HG02943 (cell line): ENCODE measurements around the gene ANKHD1.
A peak's percentile ranks its signal among the peaks of the same experiment; 100 is the strongest.

Experiments used
- ATAC-seq: cut with Tn5 transposase; IDR thresholded peaks from one replicate; pipeline ENCODE4 v1.9.1; 2021; ENCODE audit warnings: mild to moderate bottlenecking, low read depth, moderate library complexity; ENCODE audit not compliant: unreplicated experiment

The ANKHD1 gene

DNA sequence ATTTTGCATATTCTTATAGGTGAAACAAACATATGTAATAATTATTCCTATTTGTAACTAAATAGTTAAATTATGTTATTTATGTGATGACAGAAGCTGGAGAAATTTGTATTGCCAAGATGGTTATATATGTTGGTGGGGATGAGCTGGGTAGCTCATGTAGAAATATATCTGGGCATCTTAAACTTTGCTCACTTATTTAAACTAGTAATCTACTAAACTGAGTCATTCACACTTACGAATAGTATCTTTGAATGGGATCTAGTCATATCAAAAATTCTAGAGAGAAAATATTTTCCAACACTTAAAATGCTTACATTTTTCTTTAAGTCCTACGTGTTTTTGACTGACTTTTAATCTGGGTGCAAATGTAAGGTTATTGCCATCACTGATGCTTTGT, 101.2 kb downstream of the ANKHD1 start:
- ATAC-seq: no peak

DNA sequence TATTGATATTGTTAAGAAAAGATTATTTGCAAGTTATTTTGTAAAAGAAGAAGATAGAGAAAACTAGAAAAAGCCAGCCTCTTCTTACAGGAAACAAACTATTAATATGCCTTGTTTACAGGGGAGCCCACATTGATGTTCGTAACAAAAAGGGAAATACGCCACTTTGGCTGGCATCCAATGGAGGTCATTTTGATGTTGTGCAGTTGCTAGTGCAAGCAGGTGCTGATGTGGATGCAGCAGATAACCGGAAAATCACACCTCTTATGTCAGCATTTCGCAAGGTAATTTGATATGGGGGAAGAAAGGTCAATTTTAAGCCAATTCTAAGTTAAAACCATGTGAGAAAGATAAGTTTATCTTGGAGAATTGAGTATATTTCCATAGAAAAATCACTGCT, 108.3 kb downstream of the ANKHD1 start:
- ATAC-seq: no peak

DNA sequence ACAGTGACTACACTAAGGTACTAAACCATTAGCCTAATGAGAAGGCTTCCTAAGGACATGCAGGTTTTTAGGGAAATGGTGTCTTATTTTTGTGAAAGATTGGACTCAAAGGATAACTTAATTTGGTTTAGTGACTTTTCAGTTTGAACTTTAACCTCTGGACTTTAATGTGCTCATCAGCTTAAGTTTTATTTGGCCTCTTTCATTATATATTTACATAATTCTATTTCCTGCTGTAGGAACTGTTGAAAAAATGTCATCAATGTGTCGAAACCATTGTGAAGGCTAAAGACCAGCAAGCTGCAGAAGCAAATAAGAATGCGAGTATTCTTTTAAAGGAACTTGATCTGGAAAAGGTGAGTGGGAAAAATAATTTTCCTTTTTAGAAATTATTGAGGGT, 111.5 kb downstream of the ANKHD1 start:
- ATAC-seq: no peak

DNA sequence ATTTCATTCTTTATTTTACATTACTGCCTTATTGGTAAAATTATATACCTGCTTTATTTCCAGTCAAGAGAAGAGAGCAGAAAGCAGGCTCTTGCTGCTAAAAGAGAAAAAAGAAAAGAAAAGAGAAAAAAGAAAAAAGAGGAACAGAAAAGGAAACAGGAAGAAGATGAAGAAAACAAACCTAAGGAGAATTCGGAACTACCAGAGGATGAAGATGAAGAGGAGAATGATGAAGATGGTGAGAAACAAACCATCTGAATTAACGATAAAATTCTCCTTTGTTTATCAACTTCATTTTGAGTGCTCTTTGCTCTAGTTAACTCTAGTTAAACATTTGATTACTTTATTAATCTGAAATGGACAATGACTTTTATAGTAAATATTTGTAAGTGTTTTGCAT, 122.4 kb downstream of the ANKHD1 start:
- no peak for ATAC-seq

DNA sequence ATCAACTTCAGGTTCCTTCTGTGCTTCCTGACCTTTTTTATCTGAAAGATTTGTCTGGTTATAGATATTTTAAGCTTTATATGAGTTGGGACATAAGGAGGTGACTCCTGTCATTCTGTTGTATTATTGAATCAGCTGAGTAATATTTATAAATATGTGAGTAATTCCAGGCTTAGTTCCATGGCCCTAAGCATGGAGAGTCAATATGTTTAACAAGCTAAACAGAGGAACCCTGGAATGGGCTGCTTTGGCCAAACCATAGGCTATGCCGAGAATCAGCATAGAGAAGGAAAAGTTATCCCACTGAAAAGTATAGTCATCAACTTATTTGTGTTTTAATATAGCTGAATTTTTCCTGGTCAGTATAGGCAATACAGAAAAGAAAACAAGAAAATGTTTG, 138.6 kb downstream of the ANKHD1 start:
- no peak for ATAC-seq

DNA sequence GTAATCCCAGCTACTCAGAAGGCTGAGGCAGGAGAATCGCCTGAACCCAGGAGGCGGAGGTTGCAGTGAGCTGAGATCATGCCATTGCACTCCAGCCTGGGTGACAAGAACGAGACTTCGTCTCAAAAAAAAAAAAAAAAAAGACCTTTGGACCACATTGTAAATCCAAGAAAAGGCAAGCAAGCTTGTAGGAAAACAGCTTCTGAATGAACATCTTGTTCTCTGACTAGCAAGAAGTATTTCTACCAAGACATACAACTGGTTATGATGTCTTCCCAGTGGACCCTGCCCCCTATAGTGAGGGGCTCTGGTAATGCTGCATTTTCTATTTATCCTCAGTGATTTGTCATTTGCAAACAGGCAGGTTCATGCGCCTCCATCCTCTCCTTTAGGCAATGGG, 141.3 kb downstream of the ANKHD1 start:
- ATAC-seq: no peak

DNA sequence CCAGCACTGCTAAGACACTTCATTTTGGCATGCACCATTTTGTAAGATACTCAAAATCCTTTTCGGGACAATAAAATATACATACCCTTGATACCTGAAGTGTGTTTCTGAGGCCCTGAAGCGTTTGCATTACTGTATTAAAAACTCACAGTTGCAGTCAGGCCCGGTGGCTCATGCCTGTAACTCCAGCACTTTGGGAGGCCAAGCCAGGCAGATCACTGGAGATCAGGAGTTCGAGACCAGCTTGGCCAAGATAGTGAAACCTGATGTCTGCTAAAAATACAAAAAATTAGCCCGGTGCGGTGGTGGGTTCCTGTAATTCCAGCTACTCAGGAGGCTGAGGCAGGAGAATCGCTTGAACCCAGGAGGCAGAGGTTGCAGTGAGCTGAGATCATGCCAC, 143.4 kb downstream of the ANKHD1 start:
- ATAC-seq: no peak

DNA sequence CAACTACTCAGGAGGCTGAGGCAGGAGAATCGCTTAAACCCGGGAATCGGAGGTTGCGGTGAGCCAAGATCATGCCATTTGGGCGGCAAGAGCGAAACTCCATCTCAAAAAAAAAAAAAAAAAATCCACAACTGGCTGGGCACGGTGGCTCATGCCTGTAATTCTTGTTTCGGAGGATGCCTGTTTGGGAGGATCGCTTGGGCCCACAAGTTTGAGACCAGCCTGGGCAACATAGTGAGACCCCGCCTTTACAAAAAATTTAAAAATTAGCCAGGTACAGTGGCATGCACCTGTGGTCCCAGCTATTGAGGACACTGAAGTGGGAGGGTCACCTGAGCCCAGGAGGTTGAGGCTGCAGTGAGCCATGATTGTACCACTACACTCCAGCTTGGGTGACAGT, 144.0 kb downstream of the ANKHD1 start:
- ATAC-seq: no peak

DNA sequence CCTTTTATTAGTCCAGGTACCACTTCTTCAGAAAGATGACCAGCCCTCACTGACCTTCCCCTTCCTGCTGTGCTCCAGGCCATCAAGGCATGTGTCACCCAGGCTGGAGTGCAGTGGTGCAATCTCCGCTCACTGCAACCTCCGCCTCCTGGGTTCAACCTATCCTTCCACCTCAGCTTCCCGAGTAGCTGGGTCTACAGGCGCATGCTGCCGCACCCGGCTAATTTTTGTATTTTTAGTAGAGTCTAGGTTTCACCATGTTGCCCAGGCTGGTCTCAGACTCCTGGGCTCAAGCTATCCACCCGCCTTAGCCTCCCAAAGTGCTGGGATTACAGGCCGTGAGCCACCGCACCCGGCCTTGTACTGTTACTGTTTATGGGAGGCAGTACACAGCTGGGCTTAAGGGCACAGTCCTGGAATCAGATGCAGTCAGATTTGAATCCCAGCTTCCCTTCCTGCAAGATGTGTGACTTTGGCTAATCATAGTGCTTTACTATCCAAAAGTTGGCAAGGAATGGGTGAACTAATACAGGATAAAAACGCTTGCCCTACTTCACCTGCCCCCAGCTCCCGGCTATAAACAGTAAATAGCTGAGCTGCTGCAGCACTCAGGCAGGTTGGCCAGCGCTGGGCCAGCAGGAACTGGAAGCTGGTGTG, 145.3 kb downstream of the ANKHD1 start:
- ATAC-seq: no peak

DNA sequence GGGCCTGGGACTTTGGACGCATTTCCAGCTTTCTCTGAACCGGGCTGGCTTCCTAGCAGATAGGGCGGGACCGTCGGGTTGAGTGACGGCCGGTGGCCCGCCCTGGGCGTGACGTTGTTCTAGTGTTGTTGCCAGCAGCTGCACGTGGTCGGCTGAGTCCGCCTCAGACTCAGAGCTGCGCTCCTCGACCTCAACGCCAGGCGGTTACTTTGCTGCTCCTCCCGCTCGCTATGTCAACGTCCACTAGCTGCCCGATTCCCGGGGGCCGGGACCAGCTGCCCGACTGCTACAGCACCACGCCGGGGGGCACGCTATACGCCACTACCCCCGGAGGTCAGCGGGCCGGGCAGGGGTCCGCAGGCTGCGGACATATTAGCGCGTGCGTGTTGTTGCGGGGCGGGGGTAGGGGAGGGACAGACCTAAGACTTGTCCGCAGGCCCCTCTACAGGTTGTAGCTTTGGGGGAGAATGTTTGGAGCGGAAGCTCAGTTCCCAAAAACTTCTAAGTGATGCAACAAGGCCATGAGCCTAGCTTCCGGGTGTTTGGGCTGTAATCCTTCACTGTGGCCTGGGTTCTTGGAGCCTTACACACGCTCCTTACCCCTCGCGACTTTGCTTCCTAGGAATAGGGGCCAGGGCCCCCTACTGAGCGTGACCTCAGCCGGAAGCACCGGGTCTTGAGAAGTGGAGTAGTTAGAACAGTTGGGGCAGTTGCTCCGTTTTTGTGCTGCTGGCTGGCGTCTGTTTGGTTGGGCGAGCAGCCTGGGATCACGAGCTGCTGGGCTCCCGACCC, 146.1 kb downstream of the ANKHD1 start, which contains the start of gene EIF4EBP3:
TSS of gene EIF4EBP3 (plus strand) at position 155 of the 792 bp plus-strand sequence. CDS start at position 231, 76 bp downstream.
- peak; percentile 96 for ATAC-seq

DNA sequence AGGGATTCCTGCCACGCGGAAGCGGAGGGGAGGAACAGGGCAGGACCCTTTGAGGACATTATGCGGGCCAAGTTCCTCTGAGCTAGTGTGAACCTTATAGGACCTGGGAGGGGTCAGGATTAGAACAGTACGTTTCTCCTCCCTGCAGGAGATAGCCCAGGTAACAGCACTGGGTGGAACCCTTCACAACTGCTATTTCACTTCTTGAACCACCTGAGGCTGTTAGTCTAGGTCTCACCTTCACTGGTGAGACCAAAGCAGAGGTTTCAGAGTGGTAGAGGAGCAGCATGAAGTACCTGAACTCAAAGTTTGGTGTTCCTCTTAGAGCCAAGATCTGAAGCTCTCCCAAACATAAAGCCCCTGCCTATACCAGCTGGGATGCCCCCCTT, 146.7 kb downstream of the ANKHD1 start:
- ATAC-seq: no peak

DNA sequence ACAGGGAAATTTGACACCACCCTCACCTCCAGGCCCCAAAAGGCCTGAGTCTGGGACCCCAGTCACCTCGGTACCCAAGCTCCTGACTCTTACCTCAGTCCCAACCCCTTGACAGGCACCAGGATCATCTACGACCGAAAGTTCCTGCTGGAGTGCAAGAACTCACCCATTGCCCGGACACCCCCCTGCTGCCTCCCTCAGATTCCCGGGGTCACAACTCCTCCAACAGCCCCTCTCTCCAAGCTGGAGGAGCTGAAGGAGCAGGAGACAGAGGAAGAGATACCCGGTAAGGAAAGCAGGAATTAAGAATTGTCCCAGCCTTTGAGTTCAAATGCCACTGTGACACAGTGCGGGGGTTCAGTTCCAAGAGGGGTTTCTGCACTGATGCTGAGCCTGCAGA, 147.2 kb downstream of the ANKHD1 start:
- no peak for ATAC-seq

DNA sequence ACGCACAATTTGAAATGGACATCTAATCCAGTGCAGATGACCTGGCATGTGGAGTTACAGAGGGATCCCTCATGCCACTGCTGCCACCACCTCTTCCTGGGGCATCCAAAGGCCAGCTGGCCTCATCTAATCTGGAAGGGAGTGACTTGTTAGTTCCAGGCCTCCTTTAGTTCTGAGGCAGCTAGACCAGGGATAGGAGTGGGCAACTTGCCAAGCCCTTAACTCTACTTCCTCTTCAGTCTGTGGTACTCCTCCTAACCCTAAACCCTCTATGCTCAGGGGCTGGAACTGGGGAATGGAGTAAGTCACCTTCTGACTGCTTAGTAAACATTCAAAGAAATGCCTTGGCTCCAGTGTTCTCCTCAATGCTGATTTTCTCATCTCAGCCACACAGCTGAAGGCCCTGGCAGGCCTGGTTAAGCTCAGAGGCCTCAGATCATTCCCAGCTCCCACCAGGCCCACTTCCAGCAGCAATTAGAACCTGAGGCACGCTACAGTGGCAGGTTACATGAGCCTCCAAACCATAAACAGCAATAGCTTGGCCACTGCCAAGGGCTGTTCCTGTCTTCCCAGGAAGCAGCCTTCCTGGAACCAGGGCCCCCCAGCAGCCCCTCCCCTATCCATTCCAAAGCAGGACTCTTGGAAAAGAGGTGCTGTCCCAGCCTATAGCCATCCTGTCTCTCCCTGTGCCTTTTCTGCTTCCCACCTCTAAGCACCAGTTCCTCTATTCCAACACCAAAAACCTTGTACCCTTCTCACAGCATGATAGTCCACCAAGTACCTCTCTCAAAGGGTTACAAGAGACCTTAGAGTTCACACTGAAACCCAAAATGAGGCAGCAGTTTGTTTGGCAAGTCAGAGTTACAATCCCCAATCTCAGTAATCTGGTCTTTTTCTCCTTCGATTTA, 147.9 kb downstream of the ANKHD1 start:
- no peak for ATAC-seq

DNA sequence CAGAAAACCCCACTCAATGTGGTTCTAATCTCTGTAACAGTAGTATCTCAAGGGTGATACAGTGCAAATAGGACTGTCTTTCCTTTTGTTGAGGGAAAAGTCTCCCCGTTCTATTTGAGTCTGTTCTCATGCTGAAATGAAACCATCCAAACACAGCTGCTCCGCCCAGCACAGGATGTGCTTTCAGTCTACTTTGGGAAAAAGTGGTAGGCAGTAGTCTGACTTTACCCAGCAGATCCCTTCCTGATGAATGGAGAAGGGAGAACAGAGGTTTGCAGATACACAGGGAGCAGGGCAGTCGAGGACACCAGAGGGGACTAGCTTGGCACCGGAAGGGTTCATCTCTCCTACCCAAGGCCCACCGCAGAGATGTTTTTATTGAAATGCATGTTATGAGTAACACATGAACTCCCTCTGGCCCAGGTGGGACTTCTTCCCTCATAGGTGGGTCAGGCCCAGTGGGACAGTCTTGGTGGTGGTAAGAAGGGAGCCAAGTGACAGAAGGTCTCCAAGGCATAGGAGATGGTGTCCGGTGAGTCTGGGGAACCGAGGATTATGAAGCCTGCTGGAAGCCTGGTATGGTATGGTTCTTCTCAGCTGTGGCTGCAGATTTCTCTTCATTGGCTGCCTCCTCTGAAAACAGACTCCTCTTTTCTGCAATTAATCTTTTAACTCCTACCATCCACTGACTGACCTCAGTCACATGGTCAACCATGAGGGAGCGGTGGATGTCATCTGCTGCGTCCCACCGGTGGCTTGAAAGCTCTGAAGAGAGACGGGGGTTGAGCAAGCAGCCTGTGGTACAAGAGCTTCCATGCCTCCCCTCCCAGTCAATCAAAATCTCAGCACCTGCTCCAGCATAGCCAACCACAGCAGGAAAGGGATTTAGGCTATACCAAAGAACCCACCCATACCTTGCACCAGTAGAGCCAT, 148.8 kb downstream of the ANKHD1 start:
- no peak for ATAC-seq

DNA sequence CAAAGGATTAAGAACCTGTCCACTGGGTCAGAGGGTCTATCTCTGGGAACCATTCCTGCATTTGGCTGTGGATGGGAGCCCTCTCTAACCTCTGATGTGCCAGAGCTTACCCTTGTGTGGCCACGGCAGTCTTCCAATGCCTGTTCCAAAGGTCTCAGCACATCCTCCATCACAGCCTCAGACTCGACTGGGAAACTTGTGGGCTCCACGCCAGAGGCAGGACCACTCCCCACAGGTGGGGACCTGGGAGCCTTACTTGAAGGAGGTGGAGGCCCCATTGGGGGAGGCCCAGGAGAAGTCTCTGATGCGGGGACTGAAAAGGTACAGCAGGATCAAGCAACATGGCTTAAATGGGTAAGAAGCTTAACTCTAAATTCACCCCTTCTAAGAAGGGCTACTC, 150.2 kb downstream of the ANKHD1 start:
- ATAC-seq: no peak

DNA sequence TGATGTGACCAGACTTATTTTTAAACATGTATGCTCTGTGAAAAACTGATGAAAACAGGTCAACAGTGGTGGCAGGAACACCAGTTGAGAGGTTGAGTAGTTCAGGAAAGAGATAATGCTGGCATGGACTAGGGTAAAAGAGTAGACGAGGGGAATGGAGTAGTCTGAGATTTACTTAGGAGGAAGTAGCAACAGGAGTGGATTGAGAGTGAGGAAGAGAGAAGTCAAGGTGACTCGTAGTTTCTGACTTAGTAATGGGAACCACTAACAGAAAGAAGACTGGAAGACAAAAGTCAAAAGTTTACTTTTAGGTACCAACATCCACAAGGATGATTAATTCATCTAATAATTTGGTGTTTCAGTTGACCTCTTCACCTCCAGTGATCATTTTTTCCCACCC, 152.0 kb downstream of the ANKHD1 start:
- ATAC-seq: no peak

DNA sequence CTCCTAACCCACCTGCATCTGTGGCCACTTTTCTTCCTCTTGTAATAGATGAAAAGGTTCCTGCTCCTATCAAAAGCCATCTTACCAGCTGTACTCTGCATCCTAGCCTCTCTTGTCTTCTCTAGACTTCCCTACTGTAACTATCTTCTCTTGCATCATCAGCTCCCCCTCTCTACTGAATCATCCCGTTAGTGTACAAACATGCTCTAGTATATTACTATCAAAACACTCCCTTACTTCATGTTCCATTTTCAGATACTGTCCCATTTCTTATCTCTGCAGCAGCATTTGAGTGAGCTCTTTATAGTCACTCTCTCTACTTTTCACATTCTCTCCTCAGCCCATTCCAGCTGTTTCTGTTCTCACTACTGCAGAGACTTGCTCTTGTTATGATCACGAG, 152.8 kb downstream of the ANKHD1 start:
- ATAC-seq: no peak

DNA sequence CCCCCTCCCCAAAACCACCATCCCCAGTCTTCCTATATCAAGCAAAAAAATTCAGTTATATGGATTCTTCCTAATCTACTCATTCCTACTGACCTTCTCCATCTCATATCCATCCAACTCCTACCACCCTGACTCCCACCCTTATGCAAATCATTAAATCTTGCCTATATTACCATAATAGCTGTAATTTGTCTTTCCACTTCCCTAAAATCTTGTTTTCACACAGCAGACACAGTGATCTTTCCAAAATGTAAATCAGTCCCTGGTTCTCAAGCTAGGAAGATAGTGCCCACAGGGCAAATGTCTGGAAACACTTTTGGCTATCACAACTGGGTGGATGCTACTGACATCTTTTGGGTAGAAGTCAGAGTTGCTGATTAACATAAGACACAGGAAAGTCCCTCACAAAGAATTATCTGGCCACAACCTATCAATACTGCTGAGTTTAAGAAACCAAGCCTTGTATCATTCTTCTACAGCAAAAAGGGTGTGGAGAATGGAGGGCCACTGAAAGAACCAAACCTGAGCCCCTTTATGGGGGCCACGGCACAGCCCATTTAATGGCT, 154.2 kb downstream of the ANKHD1 start:
- ATAC-seq: no peak

DNA sequence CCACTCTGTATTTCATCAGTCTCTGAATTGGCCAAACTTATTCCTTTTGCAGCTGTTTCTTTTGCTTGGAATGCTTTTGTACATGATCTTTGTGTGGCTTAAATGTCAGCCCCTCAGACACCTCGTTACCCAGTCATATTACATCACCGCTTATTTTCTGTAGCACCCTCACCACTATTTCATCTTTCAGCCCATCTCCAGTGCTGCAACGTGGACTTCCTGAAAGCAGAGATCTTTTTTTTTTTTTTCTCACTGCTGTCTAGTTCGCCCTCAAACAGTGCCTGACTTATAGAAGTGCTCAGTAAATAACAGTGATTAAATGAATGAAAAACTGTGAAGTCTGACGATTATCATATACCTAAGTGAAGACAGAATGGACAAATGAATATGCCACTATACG, 154.8 kb downstream of the ANKHD1 start:
- ATAC-seq: no peak
